Brain pericyte (primary cell): Measurements from ENCODE around the gene C1QTNF3.

Experiments
- DNase-seq: peaks from one replicate; pipeline ENCODE4 v3.0.0-alpha.2; 2012; ENCODE audit warnings: low read depth, low spot score

C1QTNF3 gene

DNA sequence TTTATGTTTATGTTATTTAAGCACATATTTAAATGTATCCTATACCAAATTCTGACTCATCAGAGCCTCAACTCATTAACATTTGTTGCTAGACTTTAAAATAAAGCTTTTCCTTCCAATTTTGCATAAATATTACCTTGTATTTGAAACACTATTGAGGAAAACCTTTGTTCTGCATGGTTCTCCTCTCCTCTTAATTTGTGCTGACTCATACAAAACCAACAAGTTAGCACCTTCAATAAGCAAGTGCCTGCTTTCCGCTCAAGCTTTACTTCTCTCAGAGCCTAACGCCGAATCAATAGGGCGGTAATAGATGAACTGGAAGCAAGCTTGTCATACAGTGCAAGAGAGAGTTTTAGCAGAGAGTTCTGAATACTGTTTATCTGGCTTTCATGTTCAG is 43.0 kb downstream of the C1QTNF3 start:
- no peak for DNase-seq

DNA sequence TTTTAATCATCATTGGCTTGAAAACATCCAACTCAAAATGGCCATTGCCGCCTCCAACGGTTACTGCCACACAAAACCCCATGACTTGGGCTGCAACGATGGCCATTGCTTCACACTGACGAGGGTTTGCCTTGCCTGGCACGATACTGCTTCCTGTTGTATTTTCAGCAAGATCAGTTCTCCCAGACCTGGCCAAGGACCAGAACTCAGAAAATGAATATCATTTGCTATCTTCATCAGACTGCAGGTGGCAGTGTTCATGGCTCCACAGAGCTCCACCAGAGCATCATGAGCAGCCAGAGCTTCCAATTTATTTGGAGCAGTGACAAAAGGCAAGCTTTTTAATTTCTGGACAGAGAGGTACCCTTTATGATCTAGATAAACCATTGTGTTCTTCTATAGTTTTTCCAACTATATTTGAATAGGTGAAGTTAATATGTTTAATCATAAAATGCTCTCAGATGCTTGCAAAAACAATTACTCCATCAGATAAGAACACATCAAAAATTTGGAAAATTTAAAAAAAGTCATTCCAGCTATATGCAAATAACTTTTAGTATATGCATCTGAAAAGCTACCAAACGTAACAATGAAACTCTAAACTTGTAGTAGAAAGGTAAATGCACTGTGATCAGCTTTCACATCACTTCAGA is 45.6 kb downstream of the C1QTNF3 start:
- DNase-seq = peak; percentile 69

- DNase-seq = no peak
Observed at GRCh38 chr5:33995865-33996264, 47.1 kb downstream of the C1QTNF3 start.

- DNase-seq = no peak
Observed at GRCh38 chr5:33994845-33995244, 48.2 kb downstream of the C1QTNF3 start.

DNA sequence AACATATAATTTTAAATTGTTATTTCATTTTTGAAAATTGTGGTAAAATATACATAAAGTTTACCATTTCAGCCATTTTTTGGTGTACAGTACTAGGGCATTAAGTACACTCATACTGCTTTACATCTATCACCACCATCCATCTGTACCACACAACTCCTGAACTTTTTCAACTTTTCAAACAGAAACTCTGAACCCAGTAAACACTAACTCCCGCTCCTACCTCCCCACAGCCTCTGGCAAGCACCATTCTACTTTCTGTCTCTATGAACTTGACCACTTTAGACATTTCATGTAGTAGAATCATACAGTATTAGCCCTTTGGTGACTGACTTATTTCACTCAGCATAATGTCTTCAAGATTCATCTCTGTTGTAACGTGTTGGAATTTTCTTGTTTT is 50.1 kb downstream of the C1QTNF3 start:
- no peak for DNase-seq

DNA sequence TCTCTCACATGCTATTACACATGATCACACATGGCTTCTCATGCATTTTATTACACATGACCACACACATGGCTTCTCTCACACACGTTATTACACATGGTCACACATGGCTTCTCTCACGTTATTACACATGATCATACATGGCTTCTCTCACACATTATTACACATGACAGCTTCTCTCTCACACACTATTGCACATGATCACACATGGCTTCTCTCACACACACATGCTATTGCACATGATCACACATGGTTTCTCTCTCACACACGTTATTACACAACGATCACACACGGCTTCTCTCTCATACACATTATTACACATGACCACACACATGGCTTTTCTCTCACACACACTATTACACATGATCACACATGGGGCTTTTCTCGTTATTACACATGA is 57.6 kb downstream of the C1QTNF3 start:
- DNase-seq = no peak

DNA sequence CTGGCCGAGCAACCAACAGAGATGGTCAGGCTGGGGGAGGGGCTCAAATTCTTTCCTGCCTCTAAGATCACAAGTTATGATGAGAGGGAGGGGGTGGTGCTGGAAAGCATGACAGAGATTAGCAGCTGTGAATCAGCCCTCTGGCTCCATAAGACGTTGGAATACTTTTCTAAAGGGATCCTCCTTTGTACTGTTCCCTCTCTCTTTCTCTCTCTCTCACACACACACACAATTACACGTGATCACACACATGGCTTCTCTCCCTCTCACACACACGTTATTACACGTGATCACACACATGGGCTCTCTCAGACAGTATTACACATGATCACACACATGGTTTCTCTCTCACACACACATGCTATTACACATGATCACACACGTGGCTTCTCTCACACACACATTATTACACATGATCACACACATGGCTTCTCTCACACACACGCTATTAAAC is 58.3 kb downstream of the C1QTNF3 start, which contains the start of gene SLC45A2:
Gene SLC45A2 (minus strand): TSS at position 23 of the 454 bp plus-strand sequence. CDS start 110 bp downstream, outside the sequence.
- no peak for DNase-seq

- DNase-seq = no peak
Observed at GRCh38 chr5:33984178-33984577, 58.8 kb downstream of the C1QTNF3 start.

GRCh38 chr5:33981408-33982162 is 61.4 kb downstream of the C1QTNF3 start:
- DNase-seq = no peak

DNA sequence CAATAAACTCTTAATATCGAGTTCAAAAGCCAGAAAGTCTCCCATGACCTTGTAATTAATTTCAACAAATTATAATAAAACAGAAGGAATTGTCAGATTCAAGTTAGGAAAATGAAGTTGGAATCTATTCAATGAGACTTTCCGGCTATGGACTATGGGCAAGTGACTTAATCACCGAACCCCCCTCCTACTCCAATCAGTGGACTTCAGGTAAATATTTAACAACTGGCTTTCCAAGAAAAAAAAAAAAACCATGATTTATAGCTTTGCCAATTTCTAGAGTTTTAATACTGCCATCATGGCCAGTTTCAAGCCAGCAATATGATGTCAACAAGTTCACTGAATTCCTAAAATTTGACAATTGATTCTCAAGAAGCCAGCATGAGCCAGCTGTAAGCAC is 63.0 kb downstream of the C1QTNF3 start:
- DNase-seq = no peak

DNA sequence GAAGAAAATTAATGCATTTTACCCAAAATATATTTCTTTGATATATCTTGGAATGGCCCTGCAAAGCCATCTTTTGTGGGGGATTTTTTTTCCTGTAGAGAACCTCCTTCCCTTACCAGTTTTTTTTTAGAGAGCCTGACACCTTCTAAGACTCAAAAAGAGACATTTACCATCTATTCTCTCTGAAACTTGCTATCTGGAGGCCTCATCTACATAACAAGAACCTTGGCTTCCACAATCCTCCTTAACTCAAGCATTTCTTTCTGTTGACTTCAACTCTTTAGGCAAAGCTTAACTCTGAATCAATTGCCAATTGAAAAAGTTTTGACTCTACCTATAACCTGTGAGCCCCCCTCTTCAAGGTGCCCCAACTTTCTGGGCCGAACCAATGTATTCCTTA is 64.7 kb downstream of the C1QTNF3 start:
- DNase-seq = no peak

GRCh38 chr5:33976307-33976706 is 66.7 kb downstream of the C1QTNF3 start:
- no peak for DNase-seq

GRCh38 chr5:33975852-33976251 is 67.2 kb downstream of the C1QTNF3 start:
- no peak for DNase-seq

DNA sequence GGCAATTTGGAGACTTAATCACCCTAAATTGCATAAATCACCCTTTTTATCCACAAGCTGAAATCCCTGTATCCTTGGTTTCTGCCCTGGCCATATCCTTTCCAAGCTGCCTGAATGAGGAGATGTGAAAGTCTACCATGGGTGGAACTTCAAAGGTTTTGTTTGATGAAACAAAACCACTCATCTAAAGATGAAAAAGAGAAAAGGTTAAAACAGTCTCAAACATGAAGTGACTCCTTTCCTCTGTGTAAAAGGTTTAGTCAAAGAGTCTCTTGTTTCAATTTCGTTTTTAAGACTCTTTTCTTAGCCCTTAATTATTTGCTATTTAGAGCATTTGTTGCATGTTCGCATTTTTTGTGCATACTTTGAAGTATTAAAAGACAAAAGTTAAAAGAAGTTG is 69.7 kb downstream of the C1QTNF3 start:
- DNase-seq = no peak

DNA sequence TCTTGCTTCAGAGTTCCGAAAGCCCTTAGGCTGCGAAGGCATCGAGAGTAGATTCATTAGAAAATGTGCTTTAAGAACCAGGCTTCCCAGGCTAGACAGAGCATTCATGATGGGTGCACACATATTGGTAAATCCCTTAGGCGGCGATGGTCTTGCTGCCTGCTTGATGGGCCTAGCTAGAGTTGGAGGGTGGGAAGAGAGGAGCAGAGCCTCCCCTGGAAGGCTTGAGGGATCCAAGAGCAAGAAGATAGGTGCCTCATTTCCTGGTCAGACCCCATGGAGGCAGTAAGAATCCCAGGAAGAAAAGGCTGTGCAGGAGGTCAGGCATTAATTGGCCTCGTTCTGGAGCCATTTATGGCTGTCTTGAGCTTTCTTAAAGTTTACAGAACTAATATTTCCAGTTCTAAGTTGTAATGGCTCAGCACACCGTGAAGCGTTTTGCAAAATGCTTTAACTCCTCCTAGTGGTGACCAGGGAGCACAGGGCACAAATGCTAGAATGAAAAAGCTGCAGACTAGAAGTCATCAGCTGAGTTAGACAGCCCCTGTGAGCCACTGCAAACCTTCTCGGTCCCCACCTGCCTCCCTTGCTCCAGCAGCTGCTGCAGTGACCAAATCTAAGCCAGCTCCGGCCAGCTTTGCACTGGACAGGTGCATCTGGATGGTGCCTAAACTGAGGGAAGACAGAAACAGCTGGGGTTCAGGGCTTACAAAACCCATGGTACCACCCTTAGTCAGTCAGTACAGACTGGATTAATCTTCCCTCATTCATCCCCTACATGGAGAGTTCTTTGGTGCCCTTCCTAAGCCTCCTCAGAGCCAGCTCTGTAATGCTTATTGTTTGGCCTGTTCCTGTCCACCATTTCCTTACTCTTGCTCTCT is 73.2 kb downstream of the C1QTNF3 start:
- DNase-seq = no peak

DNA sequence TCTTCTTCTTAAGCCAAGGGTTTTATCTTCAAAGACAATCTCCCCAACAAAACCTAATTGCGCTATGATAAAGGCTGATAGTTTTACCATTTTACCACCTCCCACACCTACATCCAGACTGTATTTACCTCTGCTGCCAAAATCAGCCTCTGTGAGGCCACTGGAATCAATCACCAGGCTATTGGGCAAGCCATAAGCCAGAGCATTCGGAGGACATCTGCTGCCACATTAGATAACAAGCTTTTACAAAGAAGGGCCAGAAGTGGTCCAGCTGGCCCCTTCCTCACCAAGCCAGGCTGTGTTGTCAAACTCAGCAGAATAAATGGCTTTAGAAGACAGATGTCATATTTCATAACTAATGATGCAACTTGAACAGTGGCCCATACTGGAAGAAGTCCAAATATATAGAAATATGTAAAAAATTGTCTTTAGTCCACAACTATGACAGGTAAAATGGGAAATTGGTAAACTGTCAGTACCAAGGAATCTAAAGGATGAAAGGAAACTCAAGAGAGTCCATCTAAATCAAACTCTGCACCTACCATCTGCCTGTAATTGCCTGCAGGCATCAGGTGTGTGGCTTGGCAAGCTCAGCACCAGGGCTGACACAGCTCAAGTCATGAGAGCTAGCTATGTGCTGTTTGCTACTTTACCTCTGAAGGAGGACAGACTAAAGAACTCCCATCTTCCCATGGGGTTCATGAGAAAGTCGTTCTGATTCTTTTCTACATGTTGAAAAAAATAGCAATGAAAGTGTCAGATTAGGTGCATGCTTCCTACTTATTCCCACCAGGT is 74.6 kb downstream of the C1QTNF3 start:
- DNase-seq = no peak
